A549 (cell line): ENCODE measurements around the gene ATP8A1. TPM values are rescaled to one million over a fixed set of nuclear protein-coding genes. Genes with fewer than 3 reads are reported as not detected.

Experiments
- ATAC-seq, 2 experiments: fragments of 200-7000 bp in 1 of 2; fragments of >200 bp in 1 of 2; cut with Nextera tagmentation in 1 of 2; cut with Tn5 transposase in 1 of 2; 3 replicates each; pipeline versions ENCODE4 v1.8.0 to v1.9.1; 2018 to 2020; ENCODE audit warnings: mild to moderate bottlenecking in 1 of 2, moderate library complexity in 1 of 2
- CTCF ChIA-PET: fragments of 300-600 bp; sonication (Branson Sonifier 250); formaldehyde crosslinking; extraction: SDS; loops from one replicate; lab custom pipeline; 2021; ENCODE audit warnings: antibody characterized with exemption, inconsistent platforms; lab: Yijun Ruan, JAX
- POLR2A ChIA-PET: fragments of 350-600 bp; formaldehyde crosslinking; extraction: SDS; loops from one replicate; lab custom pipeline; 2021; ENCODE audit warnings: antibody characterized with exemption, inconsistent platforms; lab: Yijun Ruan, JAX
- DNase-seq, 2 experiments: peaks; one replicate each; pipeline versions ENCODE4 v3.0.0 to v3.0.0-alpha.2; 2011 to 2016; ENCODE audit warnings: low read depth in 1 of 2, low spot score in 1 of 2
- FAIRE-seq: peaks from 2 replicates; lab custom pipeline; 2011; peaks lifted over from hg19 to GRCh38; lab: Jason Lieb, UNC
- H3K27ac ChIP-seq, 2 experiments: fragments of >200 bp; sonication (Bioruptor Twin); formaldehyde crosslinking; 3 replicates each; pipeline ENCODE4 v1.5.1; 2016 to 2017
- H3K4me1 ChIP-seq: fragments of >200 bp; sonication (Bioruptor Twin); formaldehyde crosslinking; 3 replicates; pipeline ENCODE4 v1.6.1; 2016
- H3K4me2 ChIP-seq: fragments of >200 bp; sonication (Bioruptor Twin); formaldehyde crosslinking; 3 replicates; pipeline ENCODE4 v1.6.1; 2016
- H3K4me3 ChIP-seq: fragments of >200 bp; sonication (Bioruptor Twin); formaldehyde crosslinking; 3 replicates; pipeline ENCODE4 v1.5.1; 2016
- H3K9me3 ChIP-seq: fragments of >200 bp; sonication (Bioruptor Twin); formaldehyde crosslinking; 3 replicates; pipeline ENCODE4 v1.6.1; 2016
- ATOH8 ChIP-seq: fragments of 250-450 bp; sonication (Bioruptor Pico); IDR thresholded peaks from 2 replicates; pipeline ENCODE4 v1.5.0; 2020; ENCODE audit warnings: low read depth, mild to moderate bottlenecking, moderate library complexity
- BHLHE40 ChIP-seq: IDR thresholded peaks from 2 replicates; pipeline ENCODE4 v1.6.1; 2012; ENCODE audit warnings: low read depth, low read length, inconsistent platforms
- CBX2 ChIP-seq: fragments of 200-600 bp; sonication (generic); IDR thresholded peaks from 2 replicates; pipeline ENCODE4 v1.6.1; 2016; ENCODE audit warnings: low read depth, mild to moderate bottlenecking, borderline replicate concordance
- CTCF ChIP-seq: fragments of >200 bp; sonication (Bioruptor Twin); formaldehyde crosslinking; IDR thresholded peaks from 3 replicates; pipeline ENCODE4 v1.5.1; 2016
- EP300 ChIP-seq, 2 experiments: fragments of >200 bp; sonication (Bioruptor Twin); formaldehyde crosslinking; IDR thresholded peaks; 2 replicates in 1 of 2; 3 replicates in 1 of 2; pipeline ENCODE4 v1.6.1; 2016 to 2017
- FOSB ChIP-seq: fragments of 250-450 bp; sonication (Bioruptor Pico); IDR thresholded peaks from 2 replicates; pipeline ENCODE4 v1.5.0; 2020; ENCODE audit warnings: mild to moderate bottlenecking, moderate library complexity
- FOXS1 ChIP-seq: fragments of 250-450 bp; sonication (Bioruptor Pico); IDR thresholded peaks from 2 replicates; pipeline ENCODE4 v1.5.0; 2020; ENCODE audit warnings: mild to moderate bottlenecking, moderate library complexity
- HEYL ChIP-seq: fragments of 250-450 bp; sonication (Bioruptor Pico); IDR thresholded peaks from 2 replicates; pipeline ENCODE4 v1.8.0; 2021; ENCODE audit warnings: mild to moderate bottlenecking, moderate library complexity
- HOXA7 ChIP-seq: fragments of 250-450 bp; sonication (Bioruptor Pico); IDR thresholded peaks from 2 replicates; pipeline ENCODE4 v1.5.0; 2020; ENCODE audit warnings: mild to moderate bottlenecking, moderate library complexity
- MAFK ChIP-seq: fragments of 450-650 bp; IDR thresholded peaks from 2 replicates; pipeline ENCODE4 v1.6.1; 2014; ENCODE audit not compliant: partially characterized antibody
- PBX3 ChIP-seq: IDR thresholded peaks from 2 replicates; pipeline ENCODE4 v1.6.1; 2012
- PHF8 ChIP-seq: fragments of 200-600 bp; sonication (generic); IDR thresholded peaks from 2 replicates; pipeline ENCODE4 v1.6.1; 2016; ENCODE audit warnings: low read depth, mild to moderate bottlenecking, antibody characterized with exemption, moderate library complexity, borderline replicate concordance
- POLR2AphosphoS2 ChIP-seq: conservative IDR thresholded peaks from 2 replicates; pipeline ENCODE4 v1.6.1; 2012; ENCODE audit warnings: low read length, improper control_type of control experiment, inconsistent platforms
- RAD21 ChIP-seq, 2 experiments: fragments of >200 bp in 1 of 2; sonication (Bioruptor Twin) in 1 of 2; formaldehyde crosslinking in 1 of 2; IDR thresholded peaks in 1 of 2; conservative IDR thresholded peaks in 1 of 2; 2 replicates in 1 of 2; 3 replicates in 1 of 2; pipeline ENCODE4 v1.6.1; 2012 to 2018; ENCODE audit warnings: inconsistent platforms in 1 of 2
- SMC3 ChIP-seq: fragments of >200 bp; sonication (Bioruptor Twin); formaldehyde crosslinking; IDR thresholded peaks from 3 replicates; pipeline ENCODE4 v1.6.1; 2018; ENCODE audit warnings: inconsistent platforms
- SREBF2 ChIP-seq: fragments of 450-650 bp; IDR thresholded peaks from 2 replicates; pipeline ENCODE4 v1.6.1; 2014; ENCODE audit warnings: mild to moderate bottlenecking, moderate library complexity
- WGBS: methylation state at CpG from one replicate; pipeline ENCODE4 v1.1.6; 2017; ENCODE audit errors: missing lambda C conversion rate; 5-methylcytosine and 5-hydroxymethylcytosine counted together
- polyA plus RNA-seq, 4 experiments: library from polyadenylated mRNA; depleted of rRNA in 3 of 4; stranded (reverse); fragments of >200 nt; fragmentation: RNase III in 1 of 4; extraction: RNeasy Plus Mini Kit Qiagen cat#74134 plus additional on column Dnase treatment in 1 of 4; gene quantifications; 2 replicates in 3 of 4; 3 replicates in 1 of 4; pipeline ENCODE4 v1.2.3, GENCODE V29; 2011 to 2017

ATP8A1 gene
- polyA plus RNA-seq, 2 of the 4 experiments (the other 2 are of a cell fraction) = 0.06 to 0.25 TPM

- H3K4me2 ChIP-seq = no peak overlapping the region
- no peaks in the 10 kb centered on the region for H3K4me1 ChIP-seq
- no peak overlapping the region for H3K27ac ChIP-seq
- FAIRE-seq (no peak), ATAC-seq (no peak), DNase-seq (no peak)
- no peak overlapping the region for H3K4me3 ChIP-seq
- WGBS = 13% methylated on average over 3 of the region's 3 CpGs
- H3K9me3 ChIP-seq = no peaks in the 10 kb centered on the region
- no peak for TF ChIP-seq HEYL (CRISPR knock-in tag)
- TF ChIP-seq PBX3 = no peak
- TF ChIP-seq BHLHE40 = no peak
- no peak for TF ChIP-seq MAFK
- no peak for TF ChIP-seq CBX2
- TF ChIP-seq FOXS1 (CRISPR knock-in tag) = no peak
- TF ChIP-seq POLR2AphosphoS2 = no peak
- TF ChIP-seq ATOH8 (CRISPR knock-in tag) = no peak
- TF ChIP-seq PHF8 = no peak
- no peak for TF ChIP-seq FOSB (CRISPR knock-in tag)
- ChIA-PET CTCF (interaction anchor here (1.1 to 1.7 kb wide), 2 partner anchors 26 to 241 kb away, joined by 4 to 8 read pairs; no protein-coding TSS in a partner anchor), POLR2A (no interaction called here)
Measured at GRCh38 chr4:42523066-42523718, 133.7 kb downstream of the ATP8A1 start.

DNA sequence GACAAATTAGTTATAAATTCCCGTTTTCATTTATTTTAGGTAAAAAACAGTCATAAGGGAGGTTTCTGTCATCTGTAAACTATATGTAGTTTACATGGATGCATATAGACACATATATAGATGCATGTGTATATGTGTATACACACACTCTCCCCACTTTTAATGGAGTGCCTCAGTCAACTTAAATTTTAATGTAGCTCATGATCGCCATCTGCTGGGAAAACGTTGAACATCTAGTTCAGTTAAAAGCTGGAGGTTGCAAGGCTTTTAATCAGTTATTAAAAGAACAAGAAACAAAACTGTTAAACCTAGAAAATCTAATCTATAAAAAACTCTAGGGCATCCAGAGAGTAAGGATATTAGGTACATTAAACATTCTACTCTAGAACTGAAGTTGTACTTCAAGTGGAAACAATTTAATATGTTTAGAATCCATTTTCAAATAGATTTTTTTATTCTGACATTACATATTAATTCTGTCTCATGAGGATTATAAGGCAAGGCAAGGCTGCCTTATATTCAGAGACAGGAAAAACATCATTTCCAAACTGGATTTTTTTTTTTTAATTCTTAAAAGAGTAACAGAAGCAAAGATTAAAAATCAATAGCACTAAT is 137.0 kb downstream of the ATP8A1 start:
- Histone ChIP-seq H3K27ac (no peak overlapping the region), H3K4me3 (no peak overlapping the region), H3K4me2 (no peak overlapping the region), H3K4me1 (no peaks in the 10 kb centered on the region), H3K9me3 (no peaks in the 10 kb centered on the region)
- FAIRE-seq (no peak), DNase-seq (peak; percentile 4 to 34), ATAC-seq (peak in 1 of 2 experiments; percentile 71; a peak in 3 of 6 replicates)
- POLR2A ChIA-PET = interaction anchor here (0.7 kb wide), 1 partner anchor 557 kb away, joined by 3 read pairs; no protein-coding TSS in a partner anchor
- CTCF ChIA-PET = interaction anchor here (0.6 to 3.7 kb wide), 17 partner anchors 9 to 596 kb away, joined by 3 to 42 read pairs (median 3); no protein-coding TSS in a partner anchor
- TF ChIP-seq EP300 (IDR thresholded peaks at IDR 0.05) = no peak
- peak; percentile 61 for TF ChIP-seq CTCF
- TF ChIP-seq BHLHE40 = no peak
- peak; percentile 63; the same call in 2 of the 3 replicates for TF ChIP-seq SMC3
- TF ChIP-seq HOXA7 (CRISPR knock-in tag) = no peak
- no peak for TF ChIP-seq SREBF2
- peak; percentile 63 to 67; a peak in 4 of 5 replicates for TF ChIP-seq RAD21 (conservative IDR thresholded peaks at IDR 0.05 in 1 of 2, IDR thresholded peaks at IDR 0.05 in 1 of 2)
- TF ChIP-seq, all 56 proteins: peak for 3
- 1% methylated on average over 3 of the region's 3 CpGs for WGBS
